GM19467 (cell line): ENCODE data around the gene CNKSR3.

Experiments used
- ATAC-seq: cut with Tn5 transposase; IDR thresholded peaks from one replicate; pipeline ENCODE4 v1.9.1; 2021; ENCODE audit warnings: mild to moderate bottlenecking, moderate library complexity; ENCODE audit not compliant: unreplicated experiment

Gene CNKSR3

DNA sequence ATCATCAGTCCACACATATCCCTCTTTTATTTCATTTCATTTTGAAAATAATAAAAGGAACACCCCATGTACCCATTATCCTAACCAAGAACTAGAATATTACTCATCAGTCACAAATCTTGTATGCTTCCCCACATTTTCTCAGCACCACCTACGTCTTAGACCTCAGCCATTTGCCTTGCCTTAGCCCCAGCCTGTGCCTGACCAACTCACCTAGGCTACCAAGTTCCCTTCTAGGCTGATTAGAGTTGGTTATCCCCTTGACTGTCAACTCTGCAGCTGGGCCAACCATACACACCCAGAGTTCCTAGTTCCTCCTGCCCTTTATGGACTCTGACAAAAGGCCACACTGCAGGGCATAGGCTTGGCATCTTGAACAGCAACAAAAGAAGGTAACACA is 120.5 kb downstream of the CNKSR3 start:
- ATAC-seq, result no peak

DNA sequence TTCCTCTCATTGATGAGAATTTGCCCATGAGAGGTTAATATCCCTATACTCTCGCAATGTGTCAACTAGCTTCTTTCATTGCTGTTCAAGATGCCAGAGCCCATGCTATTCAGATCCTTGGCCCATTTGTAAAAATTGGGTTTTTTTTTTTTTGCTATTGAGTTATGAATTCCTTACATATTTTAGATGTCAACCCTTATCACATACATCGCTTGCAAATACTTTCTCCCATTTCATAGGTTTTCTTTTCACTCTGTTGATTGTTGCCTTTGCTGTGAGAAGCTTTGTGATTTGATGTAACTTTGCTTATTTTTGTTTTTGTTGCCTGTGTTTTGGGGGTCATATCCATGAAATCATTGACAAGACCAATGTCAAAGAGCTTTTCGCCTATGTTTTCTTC is 121.7 kb downstream of the CNKSR3 start:
- ATAC-seq, result no peak

DNA sequence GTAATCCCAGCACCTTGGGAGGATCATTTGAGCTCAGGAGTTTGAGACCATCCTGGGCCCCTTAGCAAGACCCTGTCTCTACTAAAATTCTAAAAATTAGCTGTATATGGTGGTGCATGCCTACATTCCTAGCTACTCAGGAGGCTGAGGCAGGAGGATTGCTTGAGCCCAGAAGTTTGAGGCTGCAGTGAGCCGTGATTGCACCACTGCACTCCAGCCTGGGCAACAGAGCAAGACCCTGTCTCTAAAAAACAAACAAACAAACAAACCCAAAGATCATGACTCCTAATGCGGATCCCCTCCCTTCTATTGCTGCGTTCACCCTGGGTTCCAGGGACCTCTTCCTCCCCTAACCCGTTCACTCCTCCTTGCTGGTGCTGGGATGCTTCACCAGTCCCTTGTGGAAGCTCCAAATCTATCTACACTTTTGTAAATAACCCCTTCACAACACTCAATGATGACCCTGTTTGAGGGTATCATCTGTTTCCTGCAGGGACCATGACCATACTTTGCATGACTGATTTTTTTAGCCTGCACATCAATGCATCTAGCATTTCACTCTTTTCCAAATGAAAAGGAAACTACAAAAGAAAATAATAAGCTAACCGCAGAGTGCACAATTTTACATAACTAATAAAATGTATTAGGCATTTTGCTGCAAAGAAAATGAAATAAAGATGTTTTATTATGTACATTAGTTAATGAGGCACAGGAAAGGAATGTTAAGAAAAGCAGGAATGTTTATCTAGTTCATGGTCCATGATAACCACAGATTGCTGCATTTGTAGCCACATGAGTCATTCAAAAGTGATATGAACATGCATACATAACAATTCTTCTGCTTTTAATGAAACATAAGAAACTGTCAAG is 123.4 kb downstream of the CNKSR3 start:
- no peak for ATAC-seq

DNA sequence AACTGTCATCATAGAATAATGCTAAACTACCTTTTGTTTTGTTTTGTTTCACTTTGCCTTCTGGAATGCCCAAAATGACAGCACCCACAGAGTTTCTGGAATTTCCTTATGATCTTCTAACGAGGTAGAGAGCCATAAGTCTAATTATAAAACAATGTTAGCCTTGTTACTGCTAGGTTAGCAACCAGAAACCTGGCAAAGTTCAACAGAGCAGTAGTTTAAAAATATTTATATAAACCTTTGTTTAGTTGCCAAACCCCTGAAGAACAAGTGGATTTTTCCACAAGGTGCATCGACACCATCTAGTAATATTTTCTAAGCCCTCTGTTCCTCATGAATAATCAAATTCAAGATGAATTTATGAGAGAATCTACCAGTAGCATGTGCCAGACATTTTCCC is 126.3 kb downstream of the CNKSR3 start:
- ATAC-seq, result no peak

DNA sequence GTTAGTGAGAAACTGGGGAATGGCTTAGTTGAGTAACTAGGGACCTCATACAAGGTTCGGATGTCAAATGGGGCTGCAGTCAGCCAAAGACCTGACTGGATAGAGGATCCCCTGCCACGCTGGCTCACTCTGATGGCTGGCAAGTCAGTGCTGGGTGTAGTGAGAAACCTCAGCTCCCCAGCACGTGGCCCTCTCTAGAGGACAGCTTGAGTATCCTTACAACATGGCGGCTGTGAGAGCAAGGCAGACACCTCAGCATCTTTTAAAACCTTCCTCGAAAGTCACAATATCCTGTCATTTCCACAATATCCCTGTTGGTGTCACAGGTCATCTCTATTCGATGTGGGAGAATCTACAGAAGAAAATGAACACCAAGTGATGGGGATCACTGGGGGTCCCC is 127.2 kb downstream of the CNKSR3 start:
- no peak for ATAC-seq

DNA sequence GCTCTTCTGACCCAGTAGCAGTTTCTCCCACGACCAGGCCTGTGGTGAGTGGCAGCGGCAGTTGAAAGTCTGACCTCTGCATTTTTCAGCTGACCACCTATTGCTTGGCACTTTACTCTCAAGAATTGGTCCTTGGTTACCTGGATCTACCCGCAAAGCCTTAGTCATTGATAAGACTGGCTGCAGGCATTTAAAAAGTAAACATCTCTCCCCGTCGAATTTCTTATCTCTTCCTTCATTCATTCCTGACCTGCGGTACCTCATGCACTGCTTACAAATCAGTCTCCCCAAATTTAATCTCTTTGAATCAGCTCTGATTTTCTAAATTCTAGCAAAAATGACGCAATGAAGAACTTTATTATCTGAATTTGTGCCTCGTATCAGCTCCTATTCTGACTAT is 127.7 kb downstream of the CNKSR3 start:
- ATAC-seq, result no peak

DNA sequence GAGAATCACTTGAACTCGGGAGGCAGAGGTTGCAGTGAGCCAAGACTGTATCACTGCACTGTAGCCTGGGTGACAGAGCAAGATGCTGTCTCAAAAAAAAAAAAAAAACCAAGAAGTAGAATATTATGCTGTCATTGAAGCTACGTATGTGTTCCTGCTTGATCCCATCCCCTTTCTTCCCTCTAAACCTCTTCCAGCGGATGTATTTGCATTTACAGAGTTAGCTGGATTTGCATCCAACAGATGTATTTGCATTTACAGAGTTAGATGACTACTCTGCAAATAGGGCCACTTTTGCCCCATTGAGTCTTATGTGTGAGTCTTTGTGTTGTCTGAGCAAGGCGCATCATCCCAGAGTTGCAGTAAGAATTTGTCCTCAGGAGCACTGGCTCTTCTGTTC is 128.9 kb downstream of the CNKSR3 start:
- ATAC-seq, result no peak

DNA sequence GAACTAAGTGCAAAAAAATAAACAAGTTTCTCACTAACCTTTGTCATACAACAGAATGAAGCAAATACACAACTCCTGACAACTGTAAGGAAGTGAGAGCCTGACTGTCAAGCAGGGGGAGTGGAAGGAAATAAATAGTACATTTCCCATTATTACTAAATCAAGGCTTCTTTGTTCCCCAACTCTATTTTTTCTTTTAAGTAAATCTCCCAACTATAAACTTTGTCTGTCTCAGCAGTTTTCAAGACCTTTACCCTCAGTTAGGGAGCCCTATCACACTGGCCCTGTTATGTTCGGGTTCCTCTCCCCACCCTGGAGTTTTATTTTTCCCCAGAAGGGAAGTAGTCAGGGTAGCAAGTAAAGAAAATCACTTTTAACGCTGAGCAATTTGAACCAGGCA is 129.7 kb downstream of the CNKSR3 start:
- no peak for ATAC-seq

DNA sequence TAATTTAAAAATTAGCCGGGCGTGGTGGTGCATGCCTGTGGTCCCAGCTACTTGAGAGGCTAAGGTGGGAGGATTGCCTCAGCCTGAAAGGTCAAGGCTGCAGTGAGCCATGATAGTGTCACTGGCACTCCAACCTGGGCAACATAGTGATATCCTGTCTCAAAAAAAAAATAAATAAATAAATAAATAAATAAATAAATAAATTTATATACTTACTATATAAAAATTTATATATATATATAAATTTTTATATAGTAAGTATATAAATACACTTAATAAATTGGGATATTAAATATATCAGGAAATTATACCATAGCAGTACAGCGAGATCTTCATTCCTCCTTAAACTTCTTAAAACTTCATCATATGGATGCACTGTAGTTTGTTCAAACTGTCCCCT is 130.9 kb downstream of the CNKSR3 start:
- ATAC-seq, result no peak

DNA sequence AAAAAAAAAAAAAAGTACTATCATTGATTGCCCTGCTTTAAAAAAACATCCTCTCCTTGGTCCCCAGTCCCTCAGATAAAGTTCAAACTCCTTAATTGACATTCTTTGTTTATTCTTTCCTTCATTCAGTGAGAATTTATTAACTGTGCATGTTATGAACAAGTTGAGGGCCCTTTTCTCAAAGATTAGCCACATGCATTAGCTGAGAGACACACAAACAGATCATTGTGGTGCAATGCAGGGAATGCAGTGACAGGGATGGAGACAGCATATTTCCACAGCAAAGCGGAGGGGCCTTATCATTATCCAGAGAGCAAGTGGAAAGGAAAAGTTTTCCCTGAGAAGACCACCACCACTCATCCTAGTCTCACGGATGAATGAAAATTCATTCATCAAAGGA is 132.0 kb downstream of the CNKSR3 start:
- no peak for ATAC-seq

DNA sequence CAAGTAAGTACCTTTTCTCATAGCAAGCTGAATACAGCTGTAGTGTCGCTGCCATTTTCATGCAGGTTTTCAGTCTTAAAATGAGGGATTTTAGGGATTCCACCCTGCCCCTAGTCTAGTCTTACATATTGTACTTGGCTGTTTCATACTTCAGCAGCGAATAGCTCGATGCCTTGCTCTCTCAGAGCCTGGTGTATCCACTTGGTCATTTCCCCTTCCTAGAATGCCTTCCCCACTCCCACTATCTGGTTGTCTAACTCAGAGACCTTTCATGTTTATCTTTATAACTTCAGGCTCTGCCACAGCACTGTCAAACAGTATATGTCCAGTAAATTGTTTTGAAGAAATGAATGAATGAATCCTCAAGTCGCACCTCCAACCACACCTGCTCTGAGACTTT is 132.8 kb downstream of the CNKSR3 start:
- ATAC-seq, result no peak

DNA sequence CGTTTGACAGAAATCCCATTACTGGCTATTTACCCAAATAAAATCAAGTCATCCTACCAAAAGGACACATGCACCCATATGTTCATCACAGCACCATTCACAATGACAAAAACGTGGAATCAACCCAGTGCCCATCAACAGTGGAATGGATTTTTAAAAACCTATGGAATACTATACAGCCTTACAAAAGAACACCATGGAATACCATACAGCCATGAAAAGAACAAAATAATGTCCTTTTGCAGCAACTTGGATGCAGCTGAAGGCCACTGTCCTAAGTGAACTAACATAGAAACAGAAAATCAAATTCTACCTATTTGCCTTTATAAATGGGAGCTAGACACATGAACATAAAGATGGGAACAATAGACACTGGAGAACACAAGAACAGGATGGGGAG is 136.5 kb downstream of the CNKSR3 start:
- ATAC-seq, result no peak

DNA sequence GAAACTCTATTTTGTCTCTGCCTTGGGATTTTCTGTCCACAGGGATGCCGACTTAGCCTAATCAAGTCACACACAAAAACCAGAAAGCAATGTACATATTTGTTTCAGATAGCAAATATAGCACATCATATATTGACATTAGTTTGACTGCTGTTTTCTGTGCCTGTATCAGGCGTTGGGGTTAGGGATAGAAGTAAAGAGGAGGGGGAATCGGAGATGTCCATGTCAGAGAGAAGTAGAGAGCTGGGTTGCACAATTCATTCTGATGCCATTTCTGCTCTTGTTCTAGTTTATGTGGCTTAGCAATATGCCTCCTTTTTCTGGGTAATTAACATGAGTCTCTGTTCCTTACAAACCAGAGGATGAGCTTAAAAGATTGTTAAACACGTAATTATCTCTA is 139.2 kb downstream of the CNKSR3 start:
- no peak for ATAC-seq

DNA sequence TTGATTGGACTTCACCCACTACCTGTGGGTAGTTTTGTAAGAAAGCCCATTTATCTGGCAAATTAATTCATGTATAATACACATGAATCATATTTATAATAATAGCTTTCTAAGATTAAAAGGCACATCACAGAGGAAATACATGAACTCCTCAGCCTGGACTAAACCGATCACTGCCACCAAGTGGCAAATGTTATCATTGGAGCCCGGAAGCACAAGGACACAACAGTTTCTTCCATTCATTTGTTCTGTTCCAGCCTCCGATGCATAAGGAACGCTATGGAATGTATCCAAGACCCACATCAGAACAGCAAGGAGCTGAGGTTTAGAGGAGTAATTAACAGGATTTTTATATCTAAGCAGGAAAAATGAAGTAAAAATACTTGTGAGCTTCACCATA is 139.9 kb downstream of the CNKSR3 start:
- no peak for ATAC-seq

DNA sequence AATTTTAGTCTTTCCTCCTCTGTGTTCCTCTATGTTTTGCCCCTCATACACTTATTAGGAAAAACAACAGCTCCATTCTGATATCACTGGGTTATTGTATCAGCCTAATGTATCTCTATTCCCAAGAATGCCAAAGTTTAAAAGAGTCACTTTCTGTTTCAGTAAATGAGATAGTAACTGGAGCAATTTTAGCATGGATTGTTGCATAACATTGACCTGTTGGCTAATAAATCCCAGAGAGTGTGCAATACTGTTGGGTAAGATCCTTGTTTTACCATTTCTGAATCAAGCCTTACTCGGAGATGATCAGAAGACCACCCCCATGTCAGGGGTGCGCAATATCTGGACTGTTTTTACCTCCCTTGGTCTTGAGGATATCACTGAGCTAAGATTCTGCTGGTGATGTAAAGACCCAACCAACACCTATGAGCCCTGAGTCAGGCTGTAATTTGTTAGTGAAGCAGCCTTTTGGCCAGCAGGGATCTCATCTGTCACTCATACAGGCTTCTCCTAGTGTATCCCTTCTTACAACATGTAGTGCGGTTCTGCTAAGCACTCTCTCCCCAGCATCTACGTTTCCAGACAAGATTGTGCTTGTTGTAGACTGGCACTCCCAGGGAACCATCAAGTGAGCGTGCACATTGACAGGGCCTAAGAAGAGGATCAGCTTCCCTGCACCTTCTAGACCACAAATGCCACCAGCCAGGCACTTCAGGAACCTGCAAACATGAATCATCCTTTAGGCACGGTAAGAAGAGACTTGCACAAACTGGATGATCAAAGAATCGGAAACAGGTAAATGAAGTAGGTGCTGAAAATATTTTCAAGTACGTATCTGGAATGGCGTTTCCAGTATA is 142.4 kb downstream of the CNKSR3 start:
- no peak for ATAC-seq

DNA sequence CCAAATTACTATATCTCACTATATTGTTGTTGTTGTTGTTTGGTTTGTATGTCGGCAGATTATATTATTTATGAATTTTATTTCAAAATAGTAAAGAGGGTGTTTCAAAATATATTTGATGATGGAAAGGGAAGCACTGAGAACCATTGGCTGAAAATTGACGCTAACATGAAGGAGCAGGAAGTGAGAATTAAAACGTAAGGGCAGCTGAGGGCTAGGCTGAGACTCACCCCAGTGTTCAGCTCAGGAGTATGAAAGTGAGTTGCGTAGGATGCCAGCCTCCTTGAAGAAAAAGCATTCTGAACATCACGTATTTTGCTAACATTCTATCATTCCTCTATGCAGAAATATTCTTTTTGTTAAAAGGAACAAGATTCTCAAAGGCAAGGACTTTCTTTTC is 143.1 kb downstream of the CNKSR3 start:
- ATAC-seq, result no peak

DNA sequence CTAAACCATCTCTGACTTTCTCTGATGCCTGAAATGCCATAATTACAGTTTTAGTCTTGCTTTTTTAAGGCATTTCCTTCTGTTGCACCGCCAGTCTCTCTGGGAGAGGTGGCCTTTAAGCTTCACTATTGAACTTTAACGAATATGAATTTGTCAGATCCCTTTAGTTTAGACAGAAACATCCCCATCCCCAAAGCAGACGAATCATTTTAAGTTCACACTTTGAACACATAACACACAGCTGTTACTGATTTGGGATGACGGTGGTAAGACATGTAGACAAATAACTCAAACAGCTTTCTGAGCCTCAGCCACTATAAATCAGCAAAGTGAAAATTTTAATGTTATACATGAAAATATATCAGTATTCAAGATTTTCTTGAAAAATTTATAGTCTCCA is 146.7 kb downstream of the CNKSR3 start:
- ATAC-seq, result no peak

DNA sequence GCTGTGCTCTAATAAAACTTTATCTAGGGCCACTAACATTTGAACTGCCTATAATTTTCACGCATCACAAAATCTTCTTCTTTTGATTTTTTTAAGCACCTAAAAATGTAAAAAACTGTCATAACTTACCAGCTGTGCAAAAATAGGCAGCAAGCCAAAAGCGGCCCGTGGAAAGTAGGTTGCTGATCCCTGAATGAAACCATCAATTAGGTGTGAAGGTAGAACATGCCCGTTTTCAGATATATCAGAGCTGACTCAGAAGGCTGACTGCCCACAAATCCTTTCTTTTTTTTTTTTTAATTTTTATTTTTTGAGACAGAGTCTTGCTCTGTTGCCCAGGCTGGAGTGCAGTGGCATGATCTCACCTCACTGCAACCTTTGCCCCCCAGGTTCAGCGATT is 149.0 kb downstream of the CNKSR3 start:
- no peak for ATAC-seq

DNA sequence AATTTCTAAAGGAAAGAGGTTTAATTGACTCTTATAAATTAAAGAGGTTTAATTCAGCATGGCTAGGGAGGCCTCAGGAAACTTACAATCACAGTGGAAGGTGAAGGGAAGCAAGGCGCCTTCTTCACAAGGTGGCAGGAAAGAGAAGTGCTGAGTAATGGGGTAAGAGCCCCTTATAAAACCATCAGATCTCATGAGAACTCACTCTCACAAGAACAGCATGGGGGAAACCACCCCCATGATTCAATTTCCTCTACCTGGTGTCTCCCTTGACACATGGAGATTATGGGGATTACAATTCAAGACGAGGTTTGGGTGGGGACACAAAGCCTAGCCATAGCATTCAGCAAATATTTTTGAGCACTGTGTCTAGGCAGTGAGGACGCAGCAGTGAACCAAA is 150.0 kb downstream of the CNKSR3 start:
- ATAC-seq, result no peak

DNA sequence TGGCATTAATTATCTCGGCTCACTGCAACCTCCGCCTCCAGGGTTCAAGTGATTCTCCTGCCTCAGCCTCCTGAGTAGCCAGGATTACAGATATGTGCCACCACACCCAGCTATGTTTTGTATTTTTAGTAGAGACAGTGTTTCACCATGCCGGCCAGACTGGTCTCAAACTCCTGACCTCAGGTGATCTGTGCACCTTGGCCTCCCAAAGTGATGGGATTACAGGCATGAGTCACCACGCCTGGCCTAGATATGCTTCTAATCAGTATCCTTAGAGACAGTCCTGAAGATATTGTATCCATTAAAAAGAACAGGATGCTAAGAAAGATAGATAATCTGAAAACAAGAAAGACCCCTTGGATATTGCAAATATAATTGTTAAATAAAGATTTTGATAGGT is 150.8 kb downstream of the CNKSR3 start:
- no peak for ATAC-seq

DNA sequence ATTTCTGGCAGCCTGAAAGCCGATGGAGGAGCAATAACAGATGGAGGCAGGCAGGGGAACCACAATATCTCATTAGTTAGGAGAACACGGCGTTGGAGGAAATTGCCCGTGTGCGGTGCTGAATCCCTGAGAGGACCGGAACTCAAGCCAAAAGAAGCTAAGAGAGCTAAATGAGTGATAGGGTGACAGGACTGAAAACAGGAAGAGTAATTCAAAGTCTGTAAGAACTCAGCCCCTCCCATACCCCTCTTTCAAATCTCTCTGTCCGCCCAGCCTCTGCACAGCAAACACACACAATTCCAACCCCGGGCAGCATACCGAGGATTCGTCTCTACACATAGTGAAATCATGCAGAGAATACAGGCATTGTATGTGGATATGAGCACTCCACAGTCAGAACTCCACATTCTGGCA is 151.3 kb downstream of the CNKSR3 start:
- no peak for ATAC-seq

DNA sequence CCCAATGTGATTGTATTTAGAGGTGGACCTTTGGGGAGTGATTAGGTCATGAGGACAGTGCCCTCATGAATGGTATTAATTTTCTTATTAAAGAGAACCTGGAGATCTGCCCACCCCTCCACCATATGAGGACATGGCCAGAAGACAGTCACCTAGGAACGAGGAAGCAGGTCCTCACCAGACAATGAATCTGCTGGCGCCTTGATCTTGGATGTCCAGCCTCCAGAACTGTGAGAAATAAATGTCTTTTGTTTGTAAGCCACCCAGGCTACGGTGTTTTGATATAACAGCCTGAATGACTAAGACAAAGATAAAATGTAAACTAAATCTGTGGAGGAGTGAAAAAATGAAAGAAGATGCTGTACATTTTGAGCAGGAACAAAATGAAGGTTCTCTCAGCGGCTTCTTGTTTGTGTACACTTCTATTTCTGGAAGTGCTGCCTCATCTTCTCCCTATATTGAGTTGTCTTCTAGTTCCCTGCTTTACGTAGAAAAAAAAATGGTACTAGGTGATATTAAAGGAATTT is 152.4 kb downstream of the CNKSR3 start:
- no peak for ATAC-seq
